Measurements from ENCODE around the gene IL11.

IL11 gene

GRCh38 chr19:55355213-55355821 is 14.9 kb downstream of the IL11 start:
- no peak for ATAC-seq
- TF ChIP-seq ZC3H10 (CRISPR knock-in tag; IDR thresholded peaks at IDR 0.05) (no peak), ZNF70 (CRISPR knock-in tag; IDR thresholded peaks at IDR 0.05) (no peak), BACH2 (CRISPR knock-in tag; IDR thresholded peaks at IDR 0.05; ENCODE audit: borderline replicate concordance) (no peak), PPARA (CRISPR knock-in tag; IDR thresholded peaks at IDR 0.05; ENCODE audit: borderline replicate concordance) (no peak), OSR1 (CRISPR knock-in tag; IDR thresholded peaks at IDR 0.05) (no peak), ZNF565 (CRISPR knock-in tag; conservative IDR thresholded peaks at IDR 0.05; ENCODE audit: low read depth) (no peak), PATZ1 (CRISPR knock-in tag; IDR thresholded peaks at IDR 0.05; ENCODE audit: borderline replicate concordance) (no peak), TSHZ2 (CRISPR knock-in tag; IDR thresholded peaks at IDR 0.05) (no peak), SNAI2 (CRISPR knock-in tag; IDR thresholded peaks at IDR 0.05) (no peak), GLIS3 (CRISPR knock-in tag; IDR thresholded peaks at IDR 0.05) (no peak), ARNTL (CRISPR knock-in tag; IDR thresholded peaks at IDR 0.05; ENCODE audit: borderline replicate concordance, low read depth) (no peak), RARB (CRISPR knock-in tag; IDR thresholded peaks at IDR 0.05) (no peak), POU6F1 (CRISPR knock-in tag; IDR thresholded peaks at IDR 0.05; ENCODE audit: borderline replicate concordance, low read depth) (no peak), TCF4 (CRISPR knock-in tag; IDR thresholded peaks at IDR 0.05; ENCODE audit: borderline replicate concordance) (no peak), CSDC2 (CRISPR knock-in tag; IDR thresholded peaks at IDR 0.05) (no peak), ZFP30 (CRISPR knock-in tag; IDR thresholded peaks at IDR 0.05) (no peak), TOX (CRISPR knock-in tag; IDR thresholded peaks at IDR 0.05; ENCODE audit: borderline replicate concordance) (no peak), CSRNP3 (CRISPR knock-in tag; IDR thresholded peaks at IDR 0.05) (no peak)

GRCh38 chr19:55354698-55355212 is 15.5 kb downstream of the IL11 start, which contains the start of gene COX6B2:
Gene COX6B2 (minus strand): TSS chr19:55354719. CDS start chr19:55354521, 198 bp downstream.
- no peak for ATAC-seq

More at GRCh38 chr19:55354698-55355212, 15.5 kb downstream of the IL11 start, which contains the start of gene COX6B2:
- no peak for TF ChIP-seq ZFP3 (CRISPR knock-in tag; IDR thresholded peaks at IDR 0.05)
- no peak for TF ChIP-seq RARB (CRISPR knock-in tag; IDR thresholded peaks at IDR 0.05)
- TF ChIP-seq ZNF8 (CRISPR knock-in tag; IDR thresholded peaks at IDR 0.05): no peak
- TF ChIP-seq ISL1 (CRISPR knock-in tag; IDR thresholded peaks at IDR 0.05): no peak
- TF ChIP-seq ARNTL (CRISPR knock-in tag; IDR thresholded peaks at IDR 0.05; ENCODE audit: borderline replicate concordance, low read depth): no peak
- no peak for TF ChIP-seq CREB5 (CRISPR knock-in tag; IDR thresholded peaks at IDR 0.05; ENCODE audit: low read depth)
- TF ChIP-seq TCF4 (CRISPR knock-in tag; IDR thresholded peaks at IDR 0.05; ENCODE audit: borderline replicate concordance): no peak
- no peak for TF ChIP-seq CSRNP3 (CRISPR knock-in tag; IDR thresholded peaks at IDR 0.05)
- TF ChIP-seq BACH2 (CRISPR knock-in tag; IDR thresholded peaks at IDR 0.05; ENCODE audit: borderline replicate concordance): no peak
- TF ChIP-seq TSHZ2 (CRISPR knock-in tag; IDR thresholded peaks at IDR 0.05): no peak
